HG03565 (cell line): ENCODE measurements around the gene FAM13A.

Source experiments
- ATAC-seq: cut with Tn5 transposase; IDR thresholded peaks from one replicate; pipeline ENCODE4 v1.9.1; 2021; ENCODE audit warnings: mild to moderate bottlenecking, moderate library complexity; ENCODE audit not compliant: unreplicated experiment

The FAM13A gene

GRCh38 chr4:88730811-88731210 is 326.2 kb downstream of the FAM13A start:
- ATAC-seq = no peak

- no peak for ATAC-seq
Measured at GRCh38 chr4:88729146-88729760, 327.7 kb downstream of the FAM13A start.

GRCh38 chr4:88728146-88728545 is 328.8 kb downstream of the FAM13A start:
- no peak for ATAC-seq

- ATAC-seq = no peak
Measured at GRCh38 chr4:88725986-88726385, 331.0 kb downstream of the FAM13A start.

- no peak for ATAC-seq
Measured at GRCh38 chr4:88725143-88725542, 331.8 kb downstream of the FAM13A start.

GRCh38 chr4:88724406-88724805 is 332.6 kb downstream of the FAM13A start:
- no peak for ATAC-seq

- ATAC-seq = no peak
Measured at GRCh38 chr4:88722828-88723227, 334.2 kb downstream of the FAM13A start.

- ATAC-seq = no peak
Measured at GRCh38 chr4:88722276-88722780, 334.7 kb downstream of the FAM13A start.

GRCh38 chr4:88720451-88721428 is 336.2 kb downstream of the FAM13A start:
- ATAC-seq = no peak

- ATAC-seq = no peak
Measured at GRCh38 chr4:88719381-88719780, 337.6 kb downstream of the FAM13A start.

- ATAC-seq = no peak
Measured at GRCh38 chr4:88718098-88718497, 338.9 kb downstream of the FAM13A start.

- ATAC-seq = no peak
Measured at GRCh38 chr4:88713782-88714181, 343.2 kb downstream of the FAM13A start.

- ATAC-seq = no peak
Measured at GRCh38 chr4:88709989-88710388, 347.0 kb downstream of the FAM13A start.

- ATAC-seq = no peak
Measured at GRCh38 chr4:88706574-88706973, 350.4 kb downstream of the FAM13A start.

- no peak for ATAC-seq
Measured at GRCh38 chr4:88705805-88706492, 351.0 kb downstream of the FAM13A start.

- no peak for ATAC-seq
Measured at GRCh38 chr4:88705223-88705622, 351.8 kb downstream of the FAM13A start.

- no peak for ATAC-seq
Measured at GRCh38 chr4:88702782-88703181, 354.2 kb downstream of the FAM13A start.

GRCh38 chr4:88698519-88698918 is 358.5 kb downstream of the FAM13A start:
- ATAC-seq = no peak

GRCh38 chr4:88697588-88698329 is 359.2 kb downstream of the FAM13A start, which contains the start of gene NAP1L5:
NAP1L5 (minus strand) TSS chr4:88697829; CDS start chr4:88697754, 75 bp downstream.
- peak; percentile 93 for ATAC-seq

GRCh38 chr4:88697141-88697540 is 359.8 kb downstream of the FAM13A start:
- no peak for ATAC-seq
